ENCODE measurements around the gene MTHFSD. TPM values are rescaled to one million over a fixed set of nuclear protein-coding genes. Genes with fewer than 3 reads are reported as not detected.

Gene MTHFSD
- total and polyA plus RNA-seq, 2 of the 8 experiments (the other 6 are each of a cell fraction or from before 2014, with no cell fraction given), result 7.1 to 9.8 TPM

- TF ChIP-seq CTCF (IDR thresholded peaks at IDR 0.05; ENCODE audit: control extremely low read depth in 1 of 3, insufficient read depth in 1 of 3, low read depth in 1 of 3, low read length in 3 of 3) (no peak), GTF2F1 (IDR thresholded peaks at IDR 0.05; ENCODE audit: borderline replicate concordance, low read depth, low read length) (no peak), TBP (IDR thresholded peaks at IDR 0.05; ENCODE audit: low read depth, low read length) (no peak), RAD21 (IDR thresholded peaks at IDR 0.05 in 1 of 2, conservative IDR thresholded peaks at IDR 0.05 in 1 of 2; ENCODE audit: low read depth in 2 of 2, low read length in 2 of 2) (no peak)
Measured at GRCh38 chr16:86554599-86554916, 477 bp downstream of the MTHFSD start (continued).

Measured in H1 (cell line).